HG02623 (cell line): ENCODE data around the gene CCDC28B.
"Not testable (repeated sequence)": the region's sequence is repeated elsewhere in the genome, so short reads cannot be mapped to it uniquely, and the experiment has no call there.

ENCODE experiments used
- ATAC-seq: cut with Tn5 transposase; IDR thresholded peaks from one replicate; pipeline ENCODE4 v1.9.1; 2021; ENCODE audit warnings: moderate library complexity; ENCODE audit not compliant: unreplicated experiment

The CCDC28B gene

GRCh38 chr1:32200226-32201010 is at the start of gene CCDC28B:
TSS of gene CCDC28B (plus strand) at chr1:32200595. CDS start at chr1:32201936, 1,341 bp downstream.
- ATAC-seq = no peak

GRCh38 chr1:32150847-32151246 is 49.5 kb upstream of the CCDC28B start:
- ATAC-seq = no peak

- ATAC-seq = no peak
Measured at GRCh38 chr1:32151319-32151787, 49.0 kb upstream of the CCDC28B start.

GRCh38 chr1:32159189-32159588 is 41.2 kb upstream of the CCDC28B start:
- no peak for ATAC-seq

- no peak for ATAC-seq
Measured at GRCh38 chr1:32163405-32163804, 37.0 kb upstream of the CCDC28B start.

GRCh38 chr1:32165633-32166032 is 34.8 kb upstream of the CCDC28B start:
- ATAC-seq = not testable (repeated sequence)

GRCh38 chr1:32170991-32171390 is 29.4 kb upstream of the CCDC28B start:
- no peak for ATAC-seq

- no peak for ATAC-seq
Measured at GRCh38 chr1:32172621-32173245, 27.7 kb upstream of the CCDC28B start.

- ATAC-seq = no peak
Measured at GRCh38 chr1:32178380-32179192, 21.8 kb upstream of the CCDC28B start.

GRCh38 chr1:32179193-32179442 is 21.3 kb upstream of the CCDC28B start:
- no peak for ATAC-seq

- peak; percentile 84 for ATAC-seq
Measured at GRCh38 chr1:32179443-32180185, 20.8 kb upstream of the CCDC28B start, which contains the start of gene TXLNA. TSS of gene TXLNA (plus strand) at chr1:32179675. CDS start at chr1:32180346, 671 bp downstream.

- no peak for ATAC-seq
Measured at GRCh38 chr1:32180186-32181060, 20.0 kb upstream of the CCDC28B start.

- no peak for ATAC-seq
Measured at GRCh38 chr1:32181065-32181464, 19.3 kb upstream of the CCDC28B start.

GRCh38 chr1:32181563-32181962 is 18.8 kb upstream of the CCDC28B start:
- ATAC-seq = no peak

- ATAC-seq = no peak
Measured at GRCh38 chr1:32182060-32182459, 18.3 kb upstream of the CCDC28B start.

GRCh38 chr1:32184650-32185049 is 15.7 kb upstream of the CCDC28B start:
- ATAC-seq = no peak

GRCh38 chr1:32186077-32186476 is 14.3 kb upstream of the CCDC28B start:
- no peak for ATAC-seq

GRCh38 chr1:32186491-32186890 is 13.9 kb upstream of the CCDC28B start:
- ATAC-seq = no peak

GRCh38 chr1:32187850-32188249 is 12.5 kb upstream of the CCDC28B start:
- ATAC-seq = no peak
